ENCODE measurements around the gene BCL2. TPM values are rescaled to one million over a fixed set of nuclear protein-coding genes. Genes with fewer than 3 reads are reported as not detected.
A peak's percentile ranks its signal among the peaks of the same experiment; 100 is the strongest.

The BCL2 gene
- total and polyA plus RNA-seq, 8 donors: 6.3 to 11.3 (median 10.8) TPM

DNA sequence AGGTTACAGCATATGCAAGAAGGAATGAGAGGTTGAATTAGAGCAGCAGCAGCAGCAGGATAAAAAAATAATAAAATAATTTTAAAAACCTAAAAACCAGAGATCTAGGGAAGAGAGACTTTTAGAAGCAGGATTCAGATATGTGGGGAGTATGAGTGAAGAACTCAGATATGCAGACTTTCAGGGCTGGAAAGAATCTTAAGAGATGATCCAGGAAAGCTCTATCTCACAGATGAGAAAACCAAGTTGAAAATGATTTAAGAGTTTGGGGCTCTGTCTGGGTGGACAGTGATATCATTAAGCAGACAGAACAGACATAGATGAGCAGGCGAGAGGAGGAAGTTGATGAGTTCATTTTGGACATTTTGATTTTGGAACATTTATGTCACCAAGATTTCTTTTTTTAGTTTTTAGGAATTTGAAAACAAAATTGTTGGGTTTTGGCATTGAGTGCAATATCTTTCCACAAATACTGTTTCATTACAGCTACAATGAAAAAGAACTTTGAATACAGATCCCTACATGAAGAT lies 31.8 kb downstream of the BCL2 start:
- Histone ChIP-seq H3K27ac (no peak overlapping the region), H3K27me3 (no peaks in the 10 kb centered on the region), H3K9me3 (no peaks in the 10 kb centered on the region), H3K4me1 (peaks cover 2 to 8% of the 10 kb centered on the region in 2 donors), H3K4me3 (no peak overlapping the region), H3K36me3 (no peaks in the 10 kb centered on the region)
- TF ChIP-seq, protein P1, sequence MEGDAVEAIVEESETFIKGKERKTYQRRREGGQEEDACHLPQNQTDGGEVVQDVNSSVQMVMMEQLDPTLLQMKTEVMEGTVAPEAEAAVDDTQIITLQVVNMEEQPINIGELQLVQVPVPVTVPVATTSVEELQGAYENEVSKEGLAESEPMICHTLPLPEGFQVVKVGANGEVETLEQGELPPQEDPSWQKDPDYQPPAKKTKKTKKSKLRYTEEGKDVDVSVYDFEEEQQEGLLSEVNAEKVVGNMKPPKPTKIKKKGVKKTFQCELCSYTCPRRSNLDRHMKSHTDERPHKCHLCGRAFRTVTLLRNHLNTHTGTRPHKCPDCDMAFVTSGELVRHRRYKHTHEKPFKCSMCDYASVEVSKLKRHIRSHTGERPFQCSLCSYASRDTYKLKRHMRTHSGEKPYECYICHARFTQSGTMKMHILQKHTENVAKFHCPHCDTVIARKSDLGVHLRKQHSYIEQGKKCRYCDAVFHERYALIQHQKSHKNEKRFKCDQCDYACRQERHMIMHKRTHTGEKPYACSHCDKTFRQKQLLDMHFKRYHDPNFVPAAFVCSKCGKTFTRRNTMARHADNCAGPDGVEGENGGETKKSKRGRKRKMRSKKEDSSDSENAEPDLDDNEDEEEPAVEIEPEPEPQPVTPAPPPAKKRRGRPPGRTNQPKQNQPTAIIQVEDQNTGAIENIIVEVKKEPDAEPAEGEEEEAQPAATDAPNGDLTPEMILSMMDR (IDR thresholded peaks at IDR 0.05): no peak
- no peak for ATAC-seq
- DNase-seq: no peak
- intact Hi-C loops (cut with DNase I): no loop called here

- intact Hi-C loops (cut with DNase I): no loop called here
- no peaks in the 10 kb centered on the region for H3K36me3 ChIP-seq
- H3K27me3 ChIP-seq: no peaks in the 10 kb centered on the region
- ATAC-seq (no peak), DNase-seq (no peak)
- H3K9me3 ChIP-seq: no peaks in the 10 kb centered on the region
- H3K4me3 ChIP-seq: no peak overlapping the region
- TF ChIP-seq, protein P1 (IDR thresholded peaks at IDR 0.05): no peak
- H3K27ac ChIP-seq: no peak overlapping the region
- peaks cover 0 to 8% of the 10 kb centered on the region in 2 donors for H3K4me1 ChIP-seq
These were observed 32.6 kb downstream of the BCL2 start for GRCh38 chr18:63286926-63287325.

GRCh38 chr18:63284827-63285733 lies 34.5 kb downstream of the BCL2 start:
- TF ChIP-seq, protein P1 (IDR thresholded peaks at IDR 0.05): no peak
- Histone ChIP-seq H3K9me3 (no peaks in the 10 kb centered on the region), H3K27me3 (no peaks in the 10 kb centered on the region), H3K27ac (no peak overlapping the region), H3K4me3 (no peak overlapping the region), H3K4me1 (peaks cover 0 to 8% of the 10 kb centered on the region in 2 donors), H3K36me3 (no peaks in the 10 kb centered on the region)
- no peak for DNase-seq
- peak; percentile 20 for ATAC-seq
- intact Hi-C loops (cut with DNase I): no loop called here

GRCh38 chr18:63284173-63284799 lies 35.3 kb downstream of the BCL2 start:
- H3K9me3 ChIP-seq: no peaks in the 10 kb centered on the region
- TF ChIP-seq, protein P1 (IDR thresholded peaks at IDR 0.05): no peak
- DNase-seq (no peak), ATAC-seq (peak; percentile 88)
- H3K36me3 ChIP-seq: no peaks in the 10 kb centered on the region
- H3K27me3 ChIP-seq: no peaks in the 10 kb centered on the region
- intact Hi-C loops (cut with DNase I): no loop called here
- no peak overlapping the region for H3K27ac ChIP-seq
- peaks cover 0 to 8% of the 10 kb centered on the region in 2 donors for H3K4me1 ChIP-seq
- no peak overlapping the region for H3K4me3 ChIP-seq

Measured in left lung (tissue), 10 donors.